HepG2 (cell line): ENCODE results near the gene FLT3LG. TPM values are rescaled to one million over a fixed set of nuclear protein-coding genes. Genes with fewer than 3 reads are reported as not detected.

Experiments used
- GZF1 ChIP-seq: sonication (generic); formaldehyde crosslinking; IDR thresholded peaks from 2 replicates; pipeline ENCODE4 v1.5.1; 2020; ENCODE audit warnings: mild to moderate bottlenecking, missing genetic modification reagents
- HNRNPL ChIP-seq: fragments of 200-400 bp; formaldehyde crosslinking; IDR thresholded peaks from 2 replicates; pipeline ENCODE4 v1.6.1; 2017; ENCODE audit warnings: mild to moderate bottlenecking, low read depth, low read length
- MATR3 ChIP-seq: sonication (generic); formaldehyde crosslinking; IDR thresholded peaks from 2 replicates; pipeline ENCODE4 v1.4.0; 2020; ENCODE audit warnings: missing genetic modification reagents
- RBM39 ChIP-seq: fragments of 200-400 bp; formaldehyde crosslinking; IDR thresholded peaks from one replicate; pipeline ENCODE4 v1.6.1; 2018; ENCODE audit warnings: antibody characterized with exemption, mild to moderate bottlenecking, low read depth, low read length; ENCODE audit not compliant: poor library complexity, severe bottlenecking
- ZNF451 ChIP-seq: sonication (generic); formaldehyde crosslinking; IDR thresholded peaks from 2 replicates; pipeline ENCODE4 v1.5.0; 2020; ENCODE audit warnings: mild to moderate bottlenecking, missing genetic modification reagents
- ZNF510 ChIP-seq: sonication (generic); formaldehyde crosslinking; IDR thresholded peaks from 2 replicates; pipeline ENCODE4 v1.4.0; 2020; ENCODE audit warnings: low read depth, mild to moderate bottlenecking, missing genetic modification reagents
- ZNF556 ChIP-seq: sonication (generic); formaldehyde crosslinking; IDR thresholded peaks from 2 replicates; pipeline ENCODE4 v1.4.0; 2020; ENCODE audit warnings: mild to moderate bottlenecking, missing genetic modification reagents, borderline replicate concordance
- ZNF557 ChIP-seq: sonication (generic); formaldehyde crosslinking; IDR thresholded peaks from 2 replicates; pipeline ENCODE4 v1.4.0; 2020; ENCODE audit warnings: missing genetic modification reagents
- polyA plus RNA-seq, 8 experiments: library from polyadenylated mRNA; depleted of rRNA in 3 of 8; stranded (reverse) in 7 of 8; unstranded in 1 of 8; fragments of >200 nt; fragmentation: Illumina TruSeq in 4 of 8; extraction: Trizol in 4 of 8; gene quantifications; 2 replicates each; pipeline versions ENCODE4 v1.2.1 to v1.2.3, GENCODE V29; 2011 to 2016; ENCODE audit warnings: low read depth in 4 of 8, missing spikeins in 1 of 8, mixed read lengths in 1 of 8; ENCODE audit not compliant: insufficient read depth in 1 of 8
- total RNA-seq, 5 experiments: library from RNA; depleted of rRNA; stranded (reverse); fragments of >200 nt; fragmentation: Illumina TruSeq; extraction: Trizol; gene quantifications; 2 replicates each; pipeline ENCODE4 v1.2.3, GENCODE V29; 2016; ENCODE audit warnings: low read depth in 1 of 5
- TF ChIP-seq, protein P1 (sequence below): sonication (generic); formaldehyde crosslinking; IDR thresholded peaks from 2 replicates; pipeline ENCODE4 v1.8.1; 2023; ENCODE audit warnings: mild to moderate bottlenecking, inconsistent platforms, moderate library complexity, missing genetic modification reagents, borderline replicate concordance
- TF ChIP-seq, protein P2 (sequence below): sonication (generic); formaldehyde crosslinking; IDR thresholded peaks from 2 replicates; pipeline ENCODE4 v1.4.0; 2020; ENCODE audit warnings: missing genetic modification reagents; ENCODE audit errors: not compliant biosample characterization
- TF ChIP-seq, protein P3 (sequence below): IDR thresholded peaks from 2 replicates; pipeline ENCODE4 v1.6.1; 2016; ENCODE audit warnings: mild to moderate bottlenecking
- TF ChIP-seq, protein P4 (sequence below): sonication (generic); IDR thresholded peaks from 2 replicates; pipeline ENCODE4 v1.6.1; 2016; ENCODE audit warnings: low read depth, borderline replicate concordance
- TF ChIP-seq, protein P5 (sequence below): IDR thresholded peaks from 2 replicates; pipeline ENCODE4 v1.4.0; 2020; ENCODE audit warnings: mild to moderate bottlenecking, missing genetic modification reagents

Gene FLT3LG
- total and polyA plus RNA-seq, 2 of the 13 experiments (the other 11 are each of a cell fraction or from before 2014, with no cell fraction given), result 1.5 to 2.6 TPM

DNA sequence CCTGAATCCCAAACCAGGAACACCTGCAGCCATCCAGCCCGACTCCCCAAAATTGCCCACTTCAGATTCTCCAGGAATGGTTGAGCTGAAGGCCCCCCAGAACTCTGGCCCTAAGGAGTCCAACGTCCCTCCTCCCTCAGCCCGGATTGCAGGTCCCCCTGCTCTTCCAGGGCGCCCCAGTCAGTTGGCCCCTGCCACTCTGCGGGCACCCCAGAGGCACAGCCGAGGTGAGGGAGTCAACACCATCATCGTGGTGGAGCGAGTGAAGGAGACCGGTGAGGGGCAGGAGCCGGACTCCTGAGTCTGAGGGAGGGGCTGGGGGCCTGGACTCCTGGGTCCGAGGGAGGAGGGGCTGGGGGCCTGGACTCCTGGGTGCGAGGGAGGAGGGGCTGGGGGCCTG, 46.7 kb upstream of the FLT3LG start (continued):
- TF ChIP-seq, protein P1, sequence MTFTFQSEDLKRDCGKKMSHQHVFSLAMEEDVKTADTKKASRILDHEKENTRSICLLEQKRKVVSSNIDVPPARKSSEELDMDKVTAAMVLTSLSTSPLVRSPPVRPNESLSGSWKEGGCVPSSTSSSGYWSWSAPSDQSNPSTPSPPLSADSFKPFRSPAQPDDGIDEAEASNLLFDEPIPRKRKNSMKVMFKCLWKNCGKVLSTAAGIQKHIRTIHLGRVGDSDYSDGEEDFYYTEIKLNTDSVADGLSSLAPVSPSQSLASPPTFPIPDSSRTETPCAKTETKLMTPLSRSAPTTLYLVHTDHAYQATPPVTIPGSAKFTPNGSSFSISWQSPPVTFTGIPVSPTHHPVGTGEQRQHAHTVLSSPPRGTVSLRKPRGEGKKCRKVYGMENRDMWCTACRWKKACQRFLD (CRISPR knock-in tag), result no peak
- TF ChIP-seq GZF1 (CRISPR knock-in tag) (no peak), ZNF451 (CRISPR knock-in tag) (no peak), MATR3 (no peak), ZNF557 (CRISPR knock-in tag) (no peak), RBM39 (no peak), HNRNPL (no peak), ZNF556 (no peak), ZNF510 (CRISPR knock-in tag) (no peak)
- TF ChIP-seq, protein P2, sequence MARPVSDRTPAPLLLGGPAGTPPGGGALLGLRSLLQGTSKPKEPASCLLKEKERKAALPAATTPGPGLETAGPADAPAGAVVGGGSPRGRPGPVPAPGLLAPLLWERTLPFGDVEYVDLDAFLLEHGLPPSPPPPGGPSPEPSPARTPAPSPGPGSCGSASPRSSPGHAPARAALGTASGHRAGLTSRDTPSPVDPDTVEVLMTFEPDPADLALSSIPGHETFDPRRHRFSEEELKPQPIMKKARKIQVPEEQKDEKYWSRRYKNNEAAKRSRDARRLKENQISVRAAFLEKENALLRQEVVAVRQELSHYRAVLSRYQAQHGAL (CRISPR knock-in tag), result no peak
- TF ChIP-seq, protein P3, sequence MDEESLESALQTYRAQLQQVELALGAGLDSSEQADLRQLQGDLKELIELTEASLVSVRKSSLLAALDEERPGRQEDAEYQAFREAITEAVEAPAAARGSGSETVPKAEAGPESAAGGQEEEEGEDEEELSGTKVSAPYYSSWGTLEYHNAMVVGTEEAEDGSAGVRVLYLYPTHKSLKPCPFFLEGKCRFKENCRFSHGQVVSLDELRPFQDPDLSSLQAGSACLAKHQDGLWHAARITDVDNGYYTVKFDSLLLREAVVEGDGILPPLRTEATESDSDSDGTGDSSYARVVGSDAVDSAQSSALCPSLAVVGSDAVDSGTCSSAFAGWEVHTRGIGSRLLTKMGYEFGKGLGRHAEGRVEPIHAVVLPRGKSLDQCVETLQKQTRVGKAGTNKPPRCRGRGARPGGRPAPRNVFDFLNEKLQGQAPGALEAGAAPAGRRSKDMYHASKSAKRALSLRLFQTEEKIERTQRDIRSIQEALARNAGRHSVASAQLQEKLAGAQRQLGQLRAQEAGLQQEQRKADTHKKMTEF (CRISPR knock-in tag), result no peak
- TF ChIP-seq, protein P4, sequence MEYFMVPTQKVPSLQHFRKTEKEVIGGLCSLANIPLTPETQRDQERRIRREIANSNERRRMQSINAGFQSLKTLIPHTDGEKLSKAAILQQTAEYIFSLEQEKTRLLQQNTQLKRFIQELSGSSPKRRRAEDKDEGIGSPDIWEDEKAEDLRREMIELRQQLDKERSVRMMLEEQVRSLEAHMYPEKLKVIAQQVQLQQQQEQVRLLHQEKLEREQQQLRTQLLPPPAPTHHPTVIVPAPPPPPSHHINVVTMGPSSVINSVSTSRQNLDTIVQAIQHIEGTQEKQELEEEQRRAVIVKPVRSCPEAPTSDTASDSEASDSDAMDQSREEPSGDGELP, result no peak
- TF ChIP-seq, protein P5, sequence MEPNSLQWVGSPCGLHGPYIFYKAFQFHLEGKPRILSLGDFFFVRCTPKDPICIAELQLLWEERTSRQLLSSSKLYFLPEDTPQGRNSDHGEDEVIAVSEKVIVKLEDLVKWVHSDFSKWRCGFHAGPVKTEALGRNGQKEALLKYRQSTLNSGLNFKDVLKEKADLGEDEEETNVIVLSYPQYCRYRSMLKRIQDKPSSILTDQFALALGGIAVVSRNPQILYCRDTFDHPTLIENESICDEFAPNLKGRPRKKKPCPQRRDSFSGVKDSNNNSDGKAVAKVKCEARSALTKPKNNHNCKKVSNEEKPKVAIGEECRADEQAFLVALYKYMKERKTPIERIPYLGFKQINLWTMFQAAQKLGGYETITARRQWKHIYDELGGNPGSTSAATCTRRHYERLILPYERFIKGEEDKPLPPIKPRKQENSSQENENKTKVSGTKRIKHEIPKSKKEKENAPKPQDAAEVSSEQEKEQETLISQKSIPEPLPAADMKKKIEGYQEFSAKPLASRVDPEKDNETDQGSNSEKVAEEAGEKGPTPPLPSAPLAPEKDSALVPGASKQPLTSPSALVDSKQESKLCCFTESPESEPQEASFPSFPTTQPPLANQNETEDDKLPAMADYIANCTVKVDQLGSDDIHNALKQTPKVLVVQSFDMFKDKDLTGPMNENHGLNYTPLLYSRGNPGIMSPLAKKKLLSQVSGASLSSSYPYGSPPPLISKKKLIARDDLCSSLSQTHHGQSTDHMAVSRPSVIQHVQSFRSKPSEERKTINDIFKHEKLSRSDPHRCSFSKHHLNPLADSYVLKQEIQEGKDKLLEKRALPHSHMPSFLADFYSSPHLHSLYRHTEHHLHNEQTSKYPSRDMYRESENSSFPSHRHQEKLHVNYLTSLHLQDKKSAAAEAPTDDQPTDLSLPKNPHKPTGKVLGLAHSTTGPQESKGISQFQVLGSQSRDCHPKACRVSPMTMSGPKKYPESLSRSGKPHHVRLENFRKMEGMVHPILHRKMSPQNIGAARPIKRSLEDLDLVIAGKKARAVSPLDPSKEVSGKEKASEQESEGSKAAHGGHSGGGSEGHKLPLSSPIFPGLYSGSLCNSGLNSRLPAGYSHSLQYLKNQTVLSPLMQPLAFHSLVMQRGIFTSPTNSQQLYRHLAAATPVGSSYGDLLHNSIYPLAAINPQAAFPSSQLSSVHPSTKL, result no peak
